DOHH2 (cell line): ENCODE measurements around the gene AGT.

ENCODE experiments used
- H3F3A ChIP-seq: fragments of 200-600 bp; sonication (generic), shearing (Covaris generic); 2 replicates; pipeline ENCODE4 v1.6.0; 2016; ENCODE audit warnings: antibody characterized with exemption, mild to moderate bottlenecking; ENCODE audit not compliant: control insufficient read depth, insufficient read depth
- H3K27ac ChIP-seq: fragments of 200-600 bp; sonication (generic); 2 replicates; pipeline ENCODE4 v1.5.1; 2014; ENCODE audit warnings: low read depth, mild to moderate bottlenecking, low read length, moderate library complexity
- H3K27me3 ChIP-seq: fragments of 200-600 bp; sonication (generic); 2 replicates; pipeline ENCODE4 v1.6.1; 2014; ENCODE audit warnings: mild to moderate bottlenecking, low read length, mixed read lengths; ENCODE audit not compliant: control insufficient read depth
- H3K36me3 ChIP-seq: fragments of 200-600 bp; sonication (generic); 2 replicates; pipeline ENCODE4 v1.6.1; 2014; ENCODE audit warnings: mild to moderate bottlenecking, low read length, moderate library complexity, mixed read lengths; ENCODE audit not compliant: control insufficient read depth
- H3K4me1 ChIP-seq: fragments of 200-600 bp; sonication (generic); 2 replicates; pipeline ENCODE4 v1.6.1; 2014; ENCODE audit warnings: mild to moderate bottlenecking, low read length, mixed read lengths; ENCODE audit not compliant: control insufficient read depth
- H3K4me2 ChIP-seq: fragments of 200-600 bp; sonication (generic); 2 replicates; pipeline ENCODE4 v1.6.0; 2014; ENCODE audit warnings: mild to moderate bottlenecking, low read length, moderate library complexity
- H3K4me3 ChIP-seq: fragments of 200-600 bp; sonication (generic); 2 replicates; pipeline ENCODE4 v1.5.1; 2014; ENCODE audit warnings: mild to moderate bottlenecking, low read length, mixed read lengths
- H3K79me2 ChIP-seq: fragments of 200-600 bp; sonication (generic); 2 replicates; pipeline ENCODE4 v1.6.1; 2014; ENCODE audit warnings: mild to moderate bottlenecking, low read length, mixed read lengths; ENCODE audit not compliant: control insufficient read depth
- H3K9me2 ChIP-seq: fragments of 200-600 bp; sonication (generic); replicated peaks from 2 replicates; pipeline ENCODE4 v1.6.1; 2014; ENCODE audit warnings: mild to moderate bottlenecking, low read length, mixed read lengths; ENCODE audit not compliant: control insufficient read depth
- H3K9me3 ChIP-seq: fragments of 200-600 bp; sonication (generic); 2 replicates; pipeline ENCODE4 v1.6.1; 2014; ENCODE audit warnings: antibody characterized with exemption, low read length, mixed read lengths; ENCODE audit not compliant: control insufficient read depth, insufficient read depth
- H4K20me1 ChIP-seq: fragments of 200-600 bp; sonication (generic); 2 replicates; pipeline ENCODE4 v1.6.0; 2014; ENCODE audit warnings: low read depth, mild to moderate bottlenecking, antibody characterized with exemption, low read length, moderate library complexity; ENCODE audit not compliant: control insufficient read depth, insufficient read depth
- EZH2phosphoT487 ChIP-seq: fragments of 200-600 bp; sonication (generic); IDR thresholded peaks from 2 replicates; pipeline ENCODE4 v1.6.1; 2017; ENCODE audit warnings: borderline replicate concordance, mild to moderate bottlenecking, antibody characterized with exemption, low read length, moderate library complexity, mixed read lengths
- TF ChIP-seq, protein P1 (sequence below): fragments of 200-600 bp; sonication (generic); IDR thresholded peaks from one replicate; pipeline ENCODE4 v1.5.1; 2014; ENCODE audit warnings: antibody characterized with exemption, mild to moderate bottlenecking, low read depth, low read length; ENCODE audit not compliant: poor library complexity, severe bottlenecking

AGT gene

DNA sequence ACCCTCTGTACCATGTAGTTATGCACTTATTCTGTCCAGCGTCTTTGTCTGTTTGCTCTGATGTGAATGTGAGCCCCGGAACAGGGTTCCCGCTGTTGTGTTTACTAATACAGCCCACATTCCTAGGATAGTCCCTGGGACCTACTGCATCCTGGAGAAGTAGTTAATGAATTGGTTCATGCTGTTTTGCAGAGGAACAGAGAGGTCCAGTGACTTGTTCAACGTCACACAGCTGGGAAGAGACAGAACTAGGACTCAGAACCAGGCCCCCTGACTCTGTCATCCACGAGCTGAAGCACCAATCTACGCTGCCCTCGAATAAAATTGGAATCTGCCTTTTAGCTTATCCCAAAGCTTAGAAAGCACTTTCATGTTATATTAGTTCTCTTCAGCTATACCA lies 784 bp downstream of the AGT start:
- Histone ChIP-seq H3F3A (no peaks in the 10 kb centered on the region), H4K20me1 (no peaks in the 10 kb centered on the region), H3K79me2 (no peaks in the 10 kb centered on the region), H3K9me2 (no peaks in the 10 kb centered on the region), H3K4me3 (no peak overlapping the region), H3K9me3 (0 out of 2 replicates have a peak, but pooled peaks cover 5% of the 10 kb centered on the region), H3K4me2 (no peak overlapping the region), H3K27ac (no peak overlapping the region), H3K4me1 (no peaks in the 10 kb centered on the region), H3K27me3 (no peaks in the 10 kb centered on the region), H3K36me3 (no peaks in the 10 kb centered on the region)
- TF ChIP-seq, protein P1, sequence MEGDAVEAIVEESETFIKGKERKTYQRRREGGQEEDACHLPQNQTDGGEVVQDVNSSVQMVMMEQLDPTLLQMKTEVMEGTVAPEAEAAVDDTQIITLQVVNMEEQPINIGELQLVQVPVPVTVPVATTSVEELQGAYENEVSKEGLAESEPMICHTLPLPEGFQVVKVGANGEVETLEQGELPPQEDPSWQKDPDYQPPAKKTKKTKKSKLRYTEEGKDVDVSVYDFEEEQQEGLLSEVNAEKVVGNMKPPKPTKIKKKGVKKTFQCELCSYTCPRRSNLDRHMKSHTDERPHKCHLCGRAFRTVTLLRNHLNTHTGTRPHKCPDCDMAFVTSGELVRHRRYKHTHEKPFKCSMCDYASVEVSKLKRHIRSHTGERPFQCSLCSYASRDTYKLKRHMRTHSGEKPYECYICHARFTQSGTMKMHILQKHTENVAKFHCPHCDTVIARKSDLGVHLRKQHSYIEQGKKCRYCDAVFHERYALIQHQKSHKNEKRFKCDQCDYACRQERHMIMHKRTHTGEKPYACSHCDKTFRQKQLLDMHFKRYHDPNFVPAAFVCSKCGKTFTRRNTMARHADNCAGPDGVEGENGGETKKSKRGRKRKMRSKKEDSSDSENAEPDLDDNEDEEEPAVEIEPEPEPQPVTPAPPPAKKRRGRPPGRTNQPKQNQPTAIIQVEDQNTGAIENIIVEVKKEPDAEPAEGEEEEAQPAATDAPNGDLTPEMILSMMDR, result no peak
- no peak for TF ChIP-seq EZH2phosphoT487

GRCh38 chr1:230712470-230712942 lies 1.4 kb downstream of the AGT start:
- Histone ChIP-seq H3K9me3 (0 out of 2 replicates have a peak, but pooled peaks cover 5% of the 10 kb centered on the region), H3K36me3 (no peaks in the 10 kb centered on the region), H3K4me1 (no peaks in the 10 kb centered on the region), H3K79me2 (no peaks in the 10 kb centered on the region), H3K9me2 (no peaks in the 10 kb centered on the region), H4K20me1 (no peaks in the 10 kb centered on the region), H3K4me3 (no peak overlapping the region), H3K27ac (no peak overlapping the region), H3K27me3 (no peaks in the 10 kb centered on the region), H3K4me2 (no peak overlapping the region), H3F3A (no peaks in the 10 kb centered on the region)
- no peak for TF ChIP-seq EZH2phosphoT487
- TF ChIP-seq, protein P1, result no peak

GRCh38 chr1:230711245-230711644 lies 2.7 kb downstream of the AGT start:
- Histone ChIP-seq H3K4me1 (no peaks in the 10 kb centered on the region), H4K20me1 (no peaks in the 10 kb centered on the region), H3K79me2 (no peaks in the 10 kb centered on the region), H3K27me3 (no peaks in the 10 kb centered on the region), H3K9me2 (no peaks in the 10 kb centered on the region), H3K36me3 (no peaks in the 10 kb centered on the region), H3K27ac (no peak overlapping the region), H3K9me3 (0 out of 2 replicates have a peak, but pooled peaks cover 3% of the 10 kb centered on the region), H3K4me2 (no peak overlapping the region), H3F3A (no peaks in the 10 kb centered on the region), H3K4me3 (no peak overlapping the region)
- TF ChIP-seq, protein P1, result no peak
- no peak for TF ChIP-seq EZH2phosphoT487

DNA sequence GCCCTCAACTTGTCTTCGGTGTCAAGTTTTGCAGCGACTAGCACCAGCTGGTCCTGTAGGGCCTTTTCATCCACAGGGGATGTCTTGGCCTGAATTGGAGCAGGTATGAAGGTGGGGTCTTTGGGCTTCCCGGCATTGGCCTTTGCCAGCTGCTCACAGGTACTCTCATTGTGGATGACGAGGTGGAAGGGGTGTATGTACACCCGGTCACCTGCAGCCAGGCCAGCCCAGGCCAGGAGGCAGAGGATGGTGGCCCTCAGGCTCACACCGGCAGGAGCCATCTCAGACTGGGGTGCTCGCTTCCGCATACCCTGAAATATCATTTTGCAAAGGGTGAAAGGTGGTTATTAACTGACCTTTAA lies 3.4 kb downstream of the AGT start:
- Histone ChIP-seq H3K9me3 (no peaks in the 10 kb centered on the region), H3K4me1 (no peaks in the 10 kb centered on the region), H3K36me3 (no peaks in the 10 kb centered on the region), H3F3A (no peaks in the 10 kb centered on the region), H3K27ac (no peak overlapping the region), H3K4me3 (no peak overlapping the region), H3K27me3 (no peaks in the 10 kb centered on the region), H3K79me2 (no peaks in the 10 kb centered on the region), H3K9me2 (no peaks in the 10 kb centered on the region), H3K4me2 (no peak overlapping the region), H4K20me1 (no peaks in the 10 kb centered on the region)
- TF ChIP-seq, protein P1, result no peak
- no peak for TF ChIP-seq EZH2phosphoT487
